Measurements from ENCODE around the gene TRIM3.

Gene TRIM3

GRCh38 chr11:6480299-6480914 is 6.7 kb upstream of the TRIM3 start:
- DNase-seq: no peak

GRCh38 chr11:6476571-6476970 is 2.8 kb upstream of the TRIM3 start:
- no peak for DNase-seq

GRCh38 chr11:6475936-6476335 is 2.2 kb upstream of the TRIM3 start:
- no peak for DNase-seq

GRCh38 chr11:6474806-6475500 is 1.2 kb upstream of the TRIM3 start:
- DNase-seq: no peak

GRCh38 chr11:6474413-6474792 is 662 bp upstream of the TRIM3 start:
- DNase-seq: no peak

- no peak for DNase-seq
These were observed 807 bp downstream of the TRIM3 start for GRCh38 chr11:6472934-6473333.

GRCh38 chr11:6469599-6469998 is 4.1 kb downstream of the TRIM3 start:
- DNase-seq: no peak

GRCh38 chr11:6468712-6469495 is 4.8 kb downstream of the TRIM3 start:
- no peak for DNase-seq

GRCh38 chr11:6459099-6459450 is 14.7 kb downstream of the TRIM3 start:
- DNase-seq: no peak

GRCh38 chr11:6458352-6459098 is 15.2 kb downstream of the TRIM3 start:
- no peak for DNase-seq

GRCh38 chr11:6457581-6458320 is 16.0 kb downstream of the TRIM3 start:
- no peak for DNase-seq

- DNase-seq: no peak
These were observed 17.2 kb downstream of the TRIM3 start for GRCh38 chr11:6456361-6457073.

GRCh38 chr11:6455070-6455469 is 18.7 kb downstream of the TRIM3 start:
- no peak for DNase-seq

GRCh38 chr11:6453152-6453551 is 20.6 kb downstream of the TRIM3 start:
- DNase-seq: no peak

GRCh38 chr11:6452219-6452618 is 21.5 kb downstream of the TRIM3 start:
- no peak for DNase-seq

GRCh38 chr11:6448574-6448973 is 25.2 kb downstream of the TRIM3 start:
- no peak for DNase-seq

- peak; percentile 41 to 42 for DNase-seq
These were observed 30.3 kb downstream of the TRIM3 start for GRCh38 chr11:6443269-6444003.

- DNase-seq: no peak
These were observed 31.3 kb downstream of the TRIM3 start for GRCh38 chr11:6442441-6442840.

GRCh38 chr11:6440906-6441358 is 32.8 kb downstream of the TRIM3 start, which contains the start of gene HPX:
HPX (minus strand) TSS chr11:6440987; CDS start chr11:6440963, 24 bp downstream.
- no peak for DNase-seq

- DNase-seq: peak; percentile 14 to 30
These were observed 34.7 kb downstream of the TRIM3 start for GRCh38 chr11:6438979-6439571.

- DNase-seq: no peak
These were observed 35.7 kb downstream of the TRIM3 start for GRCh38 chr11:6437993-6438392.
